SHP77 (cell line): ENCODE data around the gene PRKRIP1.
"Not testable (repeated sequence)": the region's sequence is repeated elsewhere in the genome, so short reads cannot be mapped to it uniquely, and the experiment has no call there.

Source experiments
- DNase-seq, 2 experiments: peaks; one replicate each; lab custom pipeline; 2025; lab: John Stamatoyannopoulos, UW

The PRKRIP1 gene

DNA sequence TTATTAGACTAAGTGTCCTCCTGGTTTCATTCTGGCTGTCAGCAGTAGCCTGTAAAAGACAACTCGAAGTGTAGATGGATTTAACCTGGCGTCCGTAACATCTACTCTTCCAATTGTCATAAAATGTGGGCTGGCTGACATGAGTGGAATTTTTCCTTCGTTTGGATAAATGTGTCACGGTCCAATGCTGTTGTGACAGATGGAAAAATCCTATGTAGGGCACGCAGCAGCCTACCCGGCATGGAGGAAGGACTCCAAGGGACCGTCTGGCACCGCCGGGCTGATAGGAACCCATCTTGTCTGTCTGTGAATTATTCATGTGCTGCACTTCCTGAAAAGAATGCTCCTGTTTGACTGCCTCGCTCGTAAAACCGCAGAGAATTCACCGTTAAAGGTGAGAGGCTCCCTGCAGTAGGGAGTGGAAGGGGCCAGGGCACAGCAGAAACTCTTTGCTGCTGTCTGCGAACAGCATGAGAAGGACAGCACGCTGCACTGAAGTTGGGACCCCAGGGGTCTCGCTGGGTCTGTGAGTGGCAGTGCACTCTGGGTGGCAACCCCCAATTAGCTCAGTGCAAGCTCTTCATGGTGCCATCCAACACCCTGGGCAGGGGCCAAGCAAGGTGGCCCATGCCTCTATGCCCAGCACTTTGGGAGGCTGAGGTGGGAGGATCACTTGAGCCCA is 35.6 kb downstream of the PRKRIP1 start:
- peak; percentile 6 to 20 for DNase-seq

DNA sequence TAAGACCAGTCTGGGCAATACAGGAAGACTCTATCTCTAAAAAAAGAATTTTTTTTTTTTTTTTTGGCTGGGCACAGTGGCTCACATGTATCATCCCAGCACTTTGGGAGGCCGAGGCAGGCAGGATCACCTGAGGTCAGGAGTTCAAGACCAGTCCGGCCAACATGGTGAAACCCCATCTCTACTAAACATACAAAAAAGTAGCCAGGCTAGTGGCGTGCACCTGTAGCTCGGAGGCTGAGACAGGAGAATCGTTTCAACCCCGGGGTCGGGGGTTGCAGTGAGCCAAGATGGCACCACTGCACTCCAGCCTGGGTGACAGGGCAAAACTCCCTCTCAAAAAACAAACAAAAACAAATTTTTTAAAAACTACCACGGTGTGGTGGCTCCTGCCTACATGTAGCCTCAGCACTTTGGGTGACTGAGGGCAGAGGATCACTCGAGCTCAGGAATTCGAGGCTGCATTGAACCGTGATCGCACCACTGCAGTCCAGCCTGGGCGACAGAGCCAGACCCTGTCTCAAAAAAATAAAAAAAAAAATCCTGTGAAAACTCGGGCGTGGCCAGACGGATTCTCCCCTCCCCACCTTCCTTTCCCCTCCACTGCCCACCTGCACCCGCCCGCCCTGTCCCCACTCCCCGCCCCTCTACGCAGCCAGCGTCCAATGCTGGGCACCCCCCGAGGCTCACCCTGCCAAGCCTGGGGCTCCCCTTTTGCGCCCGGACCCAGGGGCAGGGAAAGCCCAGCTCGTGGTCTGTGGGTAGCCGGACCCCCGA is 36.5 kb downstream of the PRKRIP1 start:
- DNase-seq = no peak

DNA sequence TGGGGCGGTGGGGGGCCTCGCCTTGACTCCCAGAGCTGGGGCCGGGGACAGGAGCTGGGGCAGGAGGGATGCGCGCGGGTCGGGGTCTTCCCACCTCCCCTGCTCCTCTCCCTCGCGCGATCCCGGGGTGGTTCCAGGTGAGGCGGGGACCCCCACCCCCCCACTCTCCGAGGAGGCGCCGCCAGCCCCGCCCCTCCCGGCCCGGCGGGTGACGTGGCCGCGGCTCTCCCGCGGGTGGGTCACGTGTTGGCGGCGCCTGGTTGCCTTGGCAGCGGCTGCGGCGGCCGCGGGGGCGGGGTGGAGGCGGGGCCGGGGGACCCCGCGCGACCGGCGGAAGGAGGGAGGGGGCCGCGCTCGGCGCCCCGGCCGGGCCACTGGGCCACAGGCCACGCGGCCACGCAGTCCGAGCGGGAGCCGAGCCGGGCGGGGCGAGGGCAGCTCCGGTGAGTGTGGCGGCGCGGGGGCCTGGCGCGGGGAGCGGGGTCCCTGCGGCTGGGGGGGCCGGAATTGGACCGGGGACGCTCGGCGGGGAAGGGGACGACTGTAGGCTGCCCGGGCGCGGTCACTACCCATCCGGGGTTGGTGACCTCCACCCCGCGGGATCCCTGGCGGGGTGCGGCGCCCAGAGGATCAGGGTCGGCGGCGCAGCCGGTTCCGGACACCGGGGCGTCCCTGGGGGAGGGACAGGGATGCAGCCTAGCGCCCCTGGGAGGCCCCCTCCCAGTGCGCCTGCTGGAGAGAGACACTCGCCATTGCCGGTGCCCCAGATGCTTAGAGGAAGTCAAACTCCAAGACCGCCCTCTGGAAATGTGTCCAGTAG is 37.3 kb downstream of the PRKRIP1 start, which contains the start of gene ORAI2:
Gene ORAI2, plus strand, starts transcription at position 357 of the 820 bp plus-strand sequence. CDS start 5,382 bp downstream, outside the sequence.
- DNase-seq = peak; percentile 37 to 45

DNA sequence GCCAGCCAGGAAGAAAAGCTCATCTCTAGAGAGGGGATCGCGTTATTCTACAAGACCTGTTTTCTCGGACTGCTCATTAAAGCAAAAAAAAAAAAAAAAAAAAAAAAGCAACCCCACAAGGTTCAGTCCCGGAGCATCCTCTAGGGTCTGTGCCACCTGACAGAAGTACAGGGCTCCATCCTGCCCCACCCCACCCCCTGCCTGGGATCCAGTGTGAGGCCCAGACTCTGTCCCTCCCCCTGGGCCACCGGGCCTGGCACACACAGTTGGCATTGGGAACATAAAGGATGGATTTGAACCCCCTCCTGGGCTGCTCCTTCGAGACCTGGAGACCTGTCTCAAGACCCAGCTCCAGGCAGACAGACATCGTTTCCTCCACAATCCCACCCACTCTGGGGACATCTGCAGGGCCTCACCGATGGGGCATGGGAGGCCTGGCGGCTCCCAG is 37.9 kb downstream of the PRKRIP1 start:
- no peak for DNase-seq

DNA sequence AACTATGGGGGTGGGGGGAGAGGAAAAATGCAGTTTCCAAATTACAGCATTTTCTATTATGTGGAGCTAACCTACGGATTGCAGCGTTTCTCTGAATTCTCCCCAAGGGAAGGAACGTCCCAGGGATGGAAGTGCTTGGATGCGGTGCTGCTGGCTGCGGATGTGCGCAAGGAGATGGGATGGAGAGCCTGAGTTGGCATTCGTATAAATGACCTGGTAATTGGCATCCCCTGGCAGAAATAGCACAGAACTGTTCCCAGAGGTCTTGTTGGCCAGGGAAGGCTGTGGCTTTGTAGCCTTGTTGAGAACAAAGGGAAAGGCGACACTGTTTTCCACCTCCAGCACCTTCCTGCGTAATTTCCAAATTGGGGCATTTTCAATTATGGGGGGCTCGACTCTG is 40.0 kb downstream of the PRKRIP1 start:
- no peak for DNase-seq

DNA sequence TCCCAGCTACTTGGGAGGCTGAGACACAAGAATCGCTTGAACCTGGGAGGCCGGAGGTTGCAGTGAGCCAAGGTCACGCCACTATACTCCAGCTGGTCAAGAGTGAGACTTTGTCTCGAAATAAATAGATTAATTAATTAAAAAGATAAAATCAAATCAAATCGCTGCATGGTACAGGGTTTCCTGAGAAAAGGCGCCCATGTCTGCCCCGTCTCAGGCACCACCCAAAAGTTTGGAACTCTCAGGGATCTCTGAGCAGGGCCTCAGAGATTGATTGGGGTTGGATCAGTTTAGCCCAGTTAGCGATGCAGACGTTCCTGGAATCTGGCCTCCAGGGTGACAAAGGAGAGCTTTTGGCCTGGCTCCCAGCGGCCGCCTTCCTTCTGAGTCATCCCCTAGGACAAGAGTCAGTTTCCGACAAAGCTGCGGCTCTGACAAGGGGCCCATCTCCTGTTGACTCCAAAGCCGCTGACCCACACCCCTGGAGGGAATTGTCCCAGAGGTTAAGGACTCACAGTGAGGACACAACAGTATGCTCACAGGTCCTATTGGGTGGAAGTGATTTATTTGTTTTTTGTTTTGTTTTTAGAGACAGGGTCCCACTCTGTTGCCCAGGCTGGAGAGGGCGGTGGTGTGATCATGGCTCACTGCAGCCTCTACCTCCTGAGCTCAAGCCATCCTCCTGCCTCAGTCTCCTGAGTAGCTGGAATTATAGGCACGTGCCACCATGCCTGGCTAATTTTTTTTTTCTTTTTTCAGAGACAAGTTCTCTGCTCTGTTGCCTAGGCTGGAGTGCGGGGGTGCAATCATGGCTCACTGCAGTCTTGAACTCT is 44.0 kb downstream of the PRKRIP1 start:
- DNase-seq = no peak

DNA sequence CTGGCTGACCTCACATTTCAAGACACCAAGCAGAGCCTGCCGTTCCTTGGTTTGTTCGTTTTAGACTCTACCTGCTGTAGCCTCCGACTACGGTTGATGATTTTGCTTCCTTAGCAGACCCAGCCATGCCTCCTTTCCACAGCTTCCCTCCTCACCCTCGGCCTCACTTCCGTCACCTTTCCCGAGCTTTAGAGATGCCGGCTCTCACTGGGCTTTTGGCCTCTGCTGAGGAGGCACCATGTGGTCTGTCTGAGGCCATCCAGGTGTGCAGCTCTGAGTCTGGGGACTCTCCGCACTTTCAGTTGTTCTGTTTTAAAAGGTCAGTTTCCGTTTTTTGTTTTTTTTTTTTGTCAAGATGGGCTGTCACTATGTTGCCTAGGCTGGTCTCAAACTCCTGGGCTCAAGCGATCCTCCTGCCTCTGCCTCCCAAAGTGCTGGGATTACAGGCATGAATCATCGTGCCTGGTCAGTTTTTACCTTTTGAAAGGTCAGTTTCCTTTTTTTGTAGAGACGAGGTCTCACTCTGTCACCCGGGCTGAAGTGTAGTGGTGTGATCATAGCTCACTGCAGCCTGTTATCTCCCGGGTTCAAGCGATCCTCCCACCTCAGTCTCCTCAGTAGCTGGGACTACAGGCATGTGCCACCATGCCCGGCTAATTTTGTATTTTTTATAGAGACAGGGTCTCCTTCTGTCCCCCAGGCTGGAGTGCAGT is 49.0 kb downstream of the PRKRIP1 start:
- DNase-seq = no peak

DNA sequence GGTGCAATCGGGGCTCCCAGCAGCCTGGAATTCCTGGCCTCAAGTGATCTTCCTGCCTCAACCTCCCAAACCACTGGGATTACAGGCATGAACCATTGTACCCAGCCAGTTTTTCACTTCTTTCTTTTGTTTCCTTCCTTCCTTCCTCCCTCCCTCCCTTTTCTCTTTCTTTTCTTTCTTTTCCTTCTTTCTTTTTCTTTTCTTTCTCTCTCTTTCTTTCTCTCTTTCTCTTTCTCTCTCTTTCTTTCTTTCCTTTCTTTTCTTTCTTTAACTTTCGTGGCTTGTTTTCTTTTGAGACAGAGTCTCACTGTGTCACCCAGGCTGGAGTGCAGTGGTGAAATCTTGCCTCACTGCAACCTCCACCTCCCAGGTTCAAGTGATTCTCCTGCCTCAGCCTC is 49.5 kb downstream of the PRKRIP1 start:
- no peak for DNase-seq

DNA sequence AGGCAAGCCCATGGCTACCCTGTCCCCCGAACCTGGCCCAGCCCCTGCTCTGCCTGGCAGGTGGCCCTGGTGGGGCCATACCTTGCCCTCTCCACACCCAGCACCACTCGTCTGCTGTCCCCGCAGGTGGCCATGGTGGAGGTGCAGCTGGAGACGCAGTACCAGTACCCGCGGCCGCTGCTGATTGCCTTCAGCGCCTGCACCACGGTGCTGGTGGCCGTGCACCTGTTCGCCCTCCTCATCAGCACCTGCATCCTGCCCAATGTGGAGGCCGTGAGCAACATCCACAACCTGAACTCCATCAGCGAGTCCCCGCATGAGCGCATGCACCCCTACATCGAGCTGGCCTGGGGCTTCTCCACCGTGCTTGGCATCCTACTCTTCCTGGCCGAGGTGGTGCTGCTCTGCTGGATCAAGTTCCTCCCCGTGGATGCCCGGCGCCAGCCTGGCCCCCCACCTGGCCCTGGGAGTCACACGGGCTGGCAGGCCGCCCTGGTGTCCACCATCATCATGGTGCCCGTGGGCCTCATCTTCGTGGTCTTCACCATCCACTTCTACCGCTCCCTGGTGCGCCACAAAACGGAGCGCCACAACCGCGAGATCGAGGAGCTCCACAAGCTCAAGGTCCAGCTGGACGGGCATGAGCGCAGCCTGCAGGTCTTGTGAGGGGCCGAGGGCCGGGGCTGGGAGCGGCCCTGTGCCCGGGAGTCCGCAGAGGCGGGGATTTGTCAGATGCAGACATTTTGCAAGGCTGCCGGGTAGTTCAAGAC is 50.4 kb downstream of the PRKRIP1 start:
- no peak for DNase-seq

DNA sequence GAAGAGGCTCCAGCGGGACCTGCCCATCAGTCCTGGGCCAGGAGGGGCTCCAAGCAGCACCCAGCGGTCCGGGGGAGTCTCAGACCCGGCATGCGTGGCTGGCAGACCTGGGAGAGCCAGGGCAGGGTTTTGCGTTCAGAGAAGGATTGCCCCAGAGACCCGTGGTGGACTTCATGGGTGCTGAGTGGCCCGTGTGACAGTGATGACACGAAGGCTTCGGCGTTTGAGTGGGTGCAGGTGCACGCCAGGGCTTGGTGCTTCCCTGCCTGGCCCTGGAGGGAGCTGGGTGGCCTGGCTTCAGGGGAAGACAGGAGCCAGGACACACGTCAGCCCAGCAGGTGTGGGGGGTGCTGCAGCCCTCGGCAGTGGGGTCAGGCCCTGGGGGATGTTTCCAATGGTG is 51.1 kb downstream of the PRKRIP1 start:
- DNase-seq = no peak

DNA sequence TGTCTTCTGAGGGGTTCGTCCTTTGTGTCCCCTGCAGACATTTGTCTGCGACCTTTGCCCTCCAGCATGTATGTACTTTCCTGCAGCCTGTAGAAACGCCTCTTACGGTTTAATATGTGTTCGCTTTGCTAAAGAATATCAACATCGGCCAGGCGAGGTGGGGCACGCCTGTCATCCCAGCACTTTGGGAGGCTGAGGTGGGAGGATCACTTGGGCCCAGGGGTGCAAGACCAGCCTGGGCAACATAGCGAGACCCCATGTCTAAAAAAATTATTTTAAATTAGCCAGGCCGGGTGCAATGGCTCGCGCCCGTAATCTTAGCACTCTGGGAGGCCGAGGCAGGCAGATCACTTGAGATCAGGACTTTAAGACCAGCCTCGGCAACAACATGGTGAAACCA is 53.0 kb downstream of the PRKRIP1 start:
- no peak for DNase-seq

DNA sequence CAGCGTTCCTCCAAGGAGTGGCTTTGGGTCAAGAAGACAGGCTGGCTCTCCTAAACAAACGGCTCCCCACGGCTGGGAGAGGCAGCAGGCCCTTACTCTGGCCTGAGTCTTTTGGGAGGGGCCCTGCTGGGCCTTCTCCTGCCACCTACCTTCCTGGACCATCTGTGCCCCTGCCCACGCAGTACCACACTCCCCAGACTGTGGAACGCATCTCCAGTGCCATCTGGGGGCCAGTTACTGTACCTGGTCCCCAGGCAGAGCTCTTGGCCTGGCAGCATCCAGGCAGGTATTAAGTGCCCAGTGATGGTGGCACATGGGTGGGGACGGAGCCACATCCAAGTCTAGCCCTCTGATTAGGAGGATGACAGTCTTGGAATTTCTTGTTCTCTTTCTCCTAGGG is 54.1 kb downstream of the PRKRIP1 start:
- peak in 1 of 2 experiments; percentile 4 for DNase-seq

DNA sequence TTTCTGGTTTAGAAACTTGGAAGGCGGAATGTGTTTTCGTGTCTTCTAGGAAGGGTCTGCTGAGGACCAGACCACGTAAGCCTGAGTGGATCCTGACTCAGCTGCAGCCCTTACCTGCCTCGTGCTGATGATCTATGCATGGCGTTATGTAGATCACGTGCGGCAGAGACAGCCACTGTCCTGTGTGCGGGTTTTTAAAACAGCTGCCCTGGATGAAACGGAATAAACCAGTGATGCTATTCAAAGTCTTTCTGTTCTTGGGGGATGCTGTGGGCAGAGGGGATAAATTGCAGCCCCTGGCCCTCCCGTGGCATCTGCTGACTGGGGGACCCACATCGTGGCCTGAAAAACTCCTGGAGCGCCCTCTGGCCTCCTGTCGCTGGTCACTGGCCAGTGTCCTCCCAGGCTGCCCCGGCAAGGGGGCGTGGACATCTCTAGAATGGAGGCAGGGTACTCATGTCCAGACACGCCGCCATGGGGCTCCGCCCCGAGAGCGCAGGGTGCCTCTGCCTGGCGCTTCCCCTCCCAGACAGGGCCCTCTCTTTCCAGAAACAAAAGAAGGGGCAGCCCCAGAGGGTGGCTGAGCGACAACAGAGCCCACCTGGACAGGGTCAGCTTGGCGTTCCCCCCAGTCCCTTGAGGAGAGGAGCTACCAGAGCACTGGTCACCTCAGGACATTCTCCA is 55.4 kb downstream of the PRKRIP1 start:
- peak; percentile 67 to 83 for DNase-seq

DNA sequence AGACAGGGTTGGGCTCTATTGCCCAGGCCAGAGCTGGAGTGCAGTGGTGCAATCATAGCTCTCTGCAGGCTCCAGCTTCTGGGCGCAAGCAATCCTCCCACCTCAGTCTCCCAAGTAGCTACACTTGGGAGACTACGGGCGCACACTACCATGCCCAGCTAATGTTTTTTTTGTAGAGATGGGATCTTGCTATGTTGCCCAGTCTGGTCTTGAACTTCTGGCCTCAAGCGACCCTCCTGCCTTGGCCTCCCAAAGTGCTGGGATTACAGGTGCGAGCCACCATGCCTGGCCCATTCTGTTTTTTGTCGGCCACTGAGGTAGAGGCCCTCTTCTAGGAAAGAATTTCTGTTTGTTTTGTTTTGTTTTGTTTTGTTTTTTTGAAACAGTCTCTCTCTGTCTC is 56.3 kb downstream of the PRKRIP1 start:
- no peak for DNase-seq

DNA sequence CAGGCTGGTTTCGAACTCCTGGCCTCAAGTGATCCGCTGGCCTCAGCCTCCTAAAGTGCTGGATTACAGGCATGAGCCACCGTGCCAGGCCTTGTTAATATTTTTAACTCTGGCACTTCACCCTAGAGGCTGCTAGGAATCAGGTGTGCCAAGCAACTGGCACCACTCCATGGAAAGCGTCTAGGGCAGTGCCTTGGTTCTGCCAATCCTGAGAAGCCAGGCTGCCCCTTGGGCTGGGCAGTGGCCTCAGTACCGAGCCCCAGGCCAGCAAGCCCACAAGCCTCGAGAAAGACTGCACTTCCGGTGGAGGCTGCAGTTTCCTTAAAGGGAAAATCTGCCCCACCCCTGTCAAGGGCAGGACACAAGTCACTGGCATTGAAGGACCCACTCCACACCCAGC is 57.2 kb downstream of the PRKRIP1 start:
- no peak for DNase-seq

DNA sequence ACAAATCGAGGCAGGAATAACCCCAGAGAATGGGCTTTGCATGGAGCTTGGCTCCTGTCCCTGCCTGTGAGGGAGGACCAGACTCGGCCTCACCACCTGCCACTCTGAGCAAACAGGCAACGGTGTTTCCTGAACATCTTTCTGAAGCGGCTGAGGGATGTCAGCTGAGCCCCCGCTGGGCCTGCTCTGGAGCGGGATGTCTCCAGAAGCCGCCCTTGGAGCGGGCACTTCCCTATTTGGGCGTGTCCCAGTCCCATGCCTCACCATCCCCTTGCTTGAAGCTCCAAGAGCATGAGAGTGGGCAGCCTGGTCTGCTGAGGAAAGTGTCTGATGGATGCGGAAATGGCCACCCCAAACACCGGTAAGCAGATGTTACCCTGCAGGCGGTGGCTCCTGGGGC is 58.3 kb downstream of the PRKRIP1 start:
- DNase-seq = peak; percentile 52 to 81

DNA sequence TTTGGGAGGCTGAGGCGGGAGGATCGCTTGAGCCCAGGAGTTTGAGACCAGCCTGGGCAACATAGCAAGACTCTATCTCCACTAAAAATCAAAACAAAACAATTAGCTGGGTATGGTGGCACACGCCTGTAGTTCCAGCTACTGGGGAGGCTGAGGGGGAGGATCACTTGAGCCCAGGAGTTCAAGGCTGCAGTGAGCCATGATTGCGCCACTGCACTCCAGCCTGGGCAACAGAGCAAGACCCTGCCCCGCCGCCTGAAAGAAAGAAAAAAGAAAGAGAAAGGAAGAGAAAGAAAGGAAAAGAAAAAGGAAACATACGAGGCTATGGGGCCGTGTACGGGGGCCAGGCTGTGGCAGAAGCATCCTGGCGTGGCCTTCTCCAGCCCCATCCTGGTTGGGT is 58.8 kb downstream of the PRKRIP1 start:
- not testable (repeated sequence) for DNase-seq

DNA sequence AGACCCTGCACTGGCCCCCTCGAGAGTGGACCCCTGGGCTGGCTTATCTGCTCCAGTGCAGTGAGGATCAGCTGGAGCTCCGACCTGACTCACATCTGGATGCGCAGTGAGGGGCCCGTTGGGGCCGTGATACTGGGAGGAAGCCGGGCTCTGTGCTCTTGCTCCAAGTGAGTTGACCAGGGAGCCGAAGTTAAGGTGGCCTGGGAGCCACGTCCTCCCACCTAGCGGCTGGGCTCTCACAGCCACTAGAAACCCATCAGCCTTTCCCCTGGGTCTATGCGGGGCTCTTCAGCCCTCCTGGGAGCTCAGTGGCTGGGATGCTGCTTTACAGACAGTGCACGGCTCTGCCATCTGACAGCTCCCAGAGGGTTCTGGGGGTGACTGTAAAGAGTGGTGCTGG is 59.4 kb downstream of the PRKRIP1 start:
- DNase-seq = no peak

DNA sequence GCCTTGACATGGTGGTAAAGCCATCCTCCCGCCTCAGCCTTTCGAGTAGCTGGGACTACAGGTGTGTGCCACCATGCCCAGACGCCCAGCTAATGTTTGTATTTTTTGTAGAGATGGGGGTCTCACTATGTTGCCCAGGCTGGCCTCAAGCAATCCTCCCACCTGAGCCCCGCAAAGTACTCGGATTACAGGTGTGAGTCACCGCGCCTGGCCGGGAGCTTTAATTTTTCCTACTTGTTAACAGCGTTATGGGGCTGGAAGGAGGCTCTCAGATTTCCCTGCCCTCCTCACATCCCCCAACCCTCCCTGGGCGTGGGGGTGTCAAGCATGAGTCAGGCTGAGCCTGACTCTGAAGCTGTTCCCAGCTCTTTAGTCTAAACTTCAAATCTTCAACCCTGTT is 60.2 kb downstream of the PRKRIP1 start:
- no peak for DNase-seq
